Occipital lobe (tissue), 3 donors: ENCODE results near the gene POLD3. TPM values are rescaled to one million over a fixed set of nuclear protein-coding genes. Genes with fewer than 3 reads are reported as not detected.

ENCODE experiments used
- DNase-seq: peaks from one replicate; lab custom pipeline; 2025; lab: John Stamatoyannopoulos, UW
- small RNA-seq: library from RNA; depleted of rRNA; stranded (forward); fragments of <200 nt; gene quantifications from one replicate; pipeline ENCODE3, GENCODE V24; 2014
- total RNA-seq: library from RNA; depleted of rRNA; stranded (reverse); fragments of >200 nt; gene quantifications from one replicate; pipeline ENCODE4 v1.2.3, GENCODE V29; 2014

The POLD3 gene
- total RNA-seq, 1 donor from 2014 or later = 14.5 TPM

- no peak for DNase-seq
Observed at GRCh38 chr11:74686792-74687191, 94.4 kb downstream of the POLD3 start.

- DNase-seq = no peak
Observed at GRCh38 chr11:74687237-74688023, 95.0 kb downstream of the POLD3 start.

DNA sequence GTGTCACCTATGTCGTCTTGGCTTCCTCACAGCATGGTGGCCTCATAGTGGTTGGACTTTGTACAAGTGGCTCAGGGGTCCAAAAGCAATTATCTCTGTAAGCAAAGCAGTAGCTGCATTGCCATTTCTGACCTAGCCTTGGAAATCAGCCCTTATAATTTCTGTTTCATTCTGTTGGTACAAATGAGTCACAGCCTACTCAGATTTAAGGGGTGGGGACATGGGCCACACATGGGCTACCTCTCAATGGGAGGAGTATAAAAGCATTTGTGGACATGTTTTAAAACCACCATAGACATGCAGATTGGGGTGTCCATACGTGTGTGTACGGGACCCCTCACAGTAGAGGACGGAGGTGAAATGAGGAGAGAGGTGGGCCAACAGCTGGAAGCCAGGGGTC, 97.3 kb downstream of the POLD3 start:
- no peak for DNase-seq

DNA sequence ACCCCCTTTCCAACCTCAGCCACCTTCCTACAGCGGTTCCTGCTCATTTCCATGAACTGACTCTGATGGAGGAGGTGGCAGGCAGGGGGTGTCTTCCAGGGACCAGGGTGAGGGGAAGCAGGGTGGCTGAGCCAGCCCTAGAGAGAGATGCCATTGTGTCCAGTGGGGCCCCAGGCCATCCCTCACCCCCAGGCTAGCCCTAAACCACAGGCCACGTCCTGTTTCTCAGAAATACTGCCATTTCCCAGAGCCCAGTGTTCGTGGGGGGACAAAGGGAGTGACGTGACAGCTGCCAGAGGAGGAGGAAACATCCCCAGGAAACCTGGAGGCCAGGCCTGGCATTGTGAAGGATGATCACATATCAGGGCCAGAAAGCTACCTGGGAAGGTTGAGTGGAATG, 99.4 kb downstream of the POLD3 start:
- no peak for DNase-seq

Small RNA genes within 50 kb of the gene (small RNA-seq; reads per million reads assigned to genes)
- gene RANP3 (not detected), gene RN7SKP297 (not detected)

Other genes starting within 250 kb of the POLD3 start
- 182 TPM for gene PGM2L1, start 194.1 kb upstream of the POLD3 start, total RNA-seq
- gene KCNE3, start 125.0 kb upstream of the POLD3 start, total RNA-seq = 1.7 TPM
- 3.1 TPM for gene LIPT2, start 98.9 kb upstream of the POLD3 start, total RNA-seq
- gene CHRDL2, start 138.8 kb downstream of the POLD3 start, total RNA-seq = not detected
- 39.3 TPM for gene RNF169, start 156.3 kb downstream of the POLD3 start, total RNA-seq